Vagina (tissue), 2 donors: ENCODE data around the gene YTHDC1.

ENCODE experiments used
- CTCF ChIP-seq, 3 experiments: fragments of 450-650 bp in 2 of 3; fragments of 200-600 bp in 1 of 3; sonication (generic) in 1 of 3; IDR thresholded peaks; one replicate each; pipeline ENCODE4 v1.5.1; 2017 to 2019; ENCODE audit warnings: antibody characterized with exemption in 3 of 3, mild to moderate bottlenecking in 2 of 3, moderate library complexity in 2 of 3
- POLR2A ChIP-seq, 2 donors: fragments of 450-650 bp; IDR thresholded peaks; one replicate each; pipeline ENCODE4 v1.6.1; 2017; ENCODE audit warnings: antibody characterized with exemption in 2 of 2, mild to moderate bottlenecking in 2 of 2, moderate library complexity in 2 of 2
- POLR2AphosphoS5 ChIP-seq, 2 donors: sonication (generic); formaldehyde crosslinking; IDR thresholded peaks; one replicate each; pipeline ENCODE4 v1.9.0; 2017; ENCODE audit warnings: antibody characterized with exemption in 2 of 2, mild to moderate bottlenecking in 2 of 2, low read depth in 1 of 2; ENCODE audit not compliant: insufficient read depth in 1 of 2

DNA sequence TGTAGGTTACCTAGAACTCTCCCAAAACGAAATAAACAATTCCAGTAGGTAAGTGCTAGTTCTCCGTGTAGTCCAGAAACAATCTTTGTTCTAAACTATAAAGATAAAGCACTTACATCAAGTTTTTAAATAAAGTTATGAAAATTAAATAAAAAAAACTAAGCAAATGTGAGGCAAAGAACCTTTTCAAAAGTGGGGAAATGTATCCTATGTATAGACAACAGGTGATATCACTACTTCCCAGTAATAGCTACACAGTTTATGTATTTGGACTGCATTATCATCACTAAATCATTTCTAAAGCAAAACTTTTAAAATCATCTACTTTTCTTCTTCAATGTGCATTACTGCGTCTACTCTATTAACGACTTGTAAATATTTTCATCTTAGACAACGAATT, 2.0 kb downstream of the YTHDC1 start:
- TF ChIP-seq CTCF (IDR thresholded peaks at IDR 0.05) (no peak), POLR2A (IDR thresholded peaks at IDR 0.05) (no peak), POLR2AphosphoS5 (IDR thresholded peaks at IDR 0.05; ENCODE audit: insufficient read depth in 1 of 2, low read depth in 1 of 2) (no peak)
